Mesothelial cell of epicardium (in vitro differentiated cells): ENCODE measurements around the gene NDC80. TPM values are rescaled to one million over a fixed set of nuclear protein-coding genes. Genes with fewer than 3 reads are reported as not detected.

Experiments used
- DNase-seq, 2 experiments: peaks; one replicate each; pipeline ENCODE4 v3.0.0; 2021; ENCODE audit warnings: low spot score in 2 of 2; ENCODE audit not compliant: unreplicated experiment in 2 of 2
- H3K27ac Mint-ChIP-seq: 2 replicates; pipeline ENCODE4 v1.8.0; 2021; ENCODE audit warnings: mixed read lengths
- H3K27me3 Mint-ChIP-seq: 2 replicates; pipeline ENCODE4 v1.8.0; 2021; ENCODE audit warnings: low read depth, mixed read lengths
- H3K36me3 Mint-ChIP-seq: 2 replicates; pipeline ENCODE4 v1.8.0; 2021; ENCODE audit warnings: mixed read lengths
- H3K4me1 Mint-ChIP-seq: 2 replicates; pipeline ENCODE4 v1.8.0; 2021; ENCODE audit warnings: mixed read lengths
- H3K4me3 Mint-ChIP-seq: 2 replicates; pipeline ENCODE4 v1.8.0; 2021; ENCODE audit warnings: mild to moderate bottlenecking, moderate library complexity, mixed read lengths
- H3K9me3 Mint-ChIP-seq: 2 replicates; pipeline ENCODE4 v1.8.0; 2021; ENCODE audit warnings: mixed read lengths
- total RNA-seq: library from RNA; stranded (reverse); gene quantifications from 3 replicates; pipeline ENCODE4 v1.2.1, GENCODE V29; 2021
- TF ChIP-seq, protein P1 (sequence below): fragments of 200-600 bp; sonication (generic); IDR thresholded peaks from one replicate; pipeline ENCODE4 v1.5.0; 2021; ENCODE audit warnings: antibody characterized with exemption; ENCODE audit not compliant: unreplicated experiment

The NDC80 gene
- total RNA-seq, 1 donor from 2014 or later, result 13.4 TPM

DNA sequence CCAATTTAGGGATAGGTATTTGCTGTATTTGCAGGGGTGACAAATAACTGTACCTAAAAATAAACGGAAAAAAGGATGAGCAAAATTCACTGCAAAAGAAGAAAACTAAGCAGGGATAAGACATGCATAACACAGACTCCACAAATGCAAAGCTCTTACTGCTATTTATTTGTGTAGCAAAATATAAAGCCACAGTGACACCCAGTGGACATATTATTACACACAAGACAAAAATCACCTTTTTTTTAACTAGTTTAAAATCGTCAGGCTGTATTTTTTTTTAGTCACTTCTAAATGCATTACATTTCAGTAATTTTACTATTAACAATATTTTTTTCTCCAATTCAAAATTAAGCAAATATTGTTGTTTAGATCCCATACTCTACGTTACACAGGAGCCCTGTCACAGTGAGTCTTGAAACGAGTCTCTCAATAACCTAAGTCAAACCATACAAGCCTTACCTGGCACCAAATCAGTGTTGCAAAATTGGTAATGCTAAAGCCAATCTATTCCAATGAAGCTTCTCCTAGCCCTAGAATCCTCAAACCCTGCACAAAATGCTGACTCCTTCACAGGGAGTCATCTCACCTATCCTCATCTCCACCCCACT is 23.8 kb upstream of the NDC80 start:
- Mint-ChIP-seq H3K27ac (no peak overlapping the region), H3K4me3 (no peak overlapping the region), H3K36me3 (peaks cover 8% of the 10 kb centered on the region), H3K27me3 (no peaks in the 10 kb centered on the region), H3K9me3 (no peaks in the 10 kb centered on the region), H3K4me1 (no peaks in the 10 kb centered on the region)
- TF ChIP-seq, protein P1, sequence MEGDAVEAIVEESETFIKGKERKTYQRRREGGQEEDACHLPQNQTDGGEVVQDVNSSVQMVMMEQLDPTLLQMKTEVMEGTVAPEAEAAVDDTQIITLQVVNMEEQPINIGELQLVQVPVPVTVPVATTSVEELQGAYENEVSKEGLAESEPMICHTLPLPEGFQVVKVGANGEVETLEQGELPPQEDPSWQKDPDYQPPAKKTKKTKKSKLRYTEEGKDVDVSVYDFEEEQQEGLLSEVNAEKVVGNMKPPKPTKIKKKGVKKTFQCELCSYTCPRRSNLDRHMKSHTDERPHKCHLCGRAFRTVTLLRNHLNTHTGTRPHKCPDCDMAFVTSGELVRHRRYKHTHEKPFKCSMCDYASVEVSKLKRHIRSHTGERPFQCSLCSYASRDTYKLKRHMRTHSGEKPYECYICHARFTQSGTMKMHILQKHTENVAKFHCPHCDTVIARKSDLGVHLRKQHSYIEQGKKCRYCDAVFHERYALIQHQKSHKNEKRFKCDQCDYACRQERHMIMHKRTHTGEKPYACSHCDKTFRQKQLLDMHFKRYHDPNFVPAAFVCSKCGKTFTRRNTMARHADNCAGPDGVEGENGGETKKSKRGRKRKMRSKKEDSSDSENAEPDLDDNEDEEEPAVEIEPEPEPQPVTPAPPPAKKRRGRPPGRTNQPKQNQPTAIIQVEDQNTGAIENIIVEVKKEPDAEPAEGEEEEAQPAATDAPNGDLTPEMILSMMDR, result peak; percentile 71
- no peak for DNase-seq

DNA sequence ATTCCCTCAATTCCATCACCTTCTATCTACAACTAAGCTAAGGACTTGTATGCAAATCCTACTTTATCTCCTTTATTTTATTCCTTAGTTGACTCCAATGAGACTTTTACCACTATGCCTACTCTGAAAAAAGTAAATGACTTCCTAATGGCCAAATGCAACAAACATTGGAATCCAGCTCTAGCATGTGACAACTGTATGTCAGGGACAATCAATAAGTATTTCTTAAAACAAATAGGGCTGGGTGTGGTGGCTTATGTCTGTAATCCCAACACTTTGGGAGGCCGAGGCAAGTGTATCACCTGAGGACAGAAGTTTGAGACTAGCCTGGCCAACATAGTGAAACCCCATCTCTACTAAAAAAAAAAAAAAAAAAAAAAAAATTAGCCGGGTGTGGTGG is 21.9 kb upstream of the NDC80 start:
- Mint-ChIP-seq H3K27ac (no peak overlapping the region), H3K4me1 (no peaks in the 10 kb centered on the region), H3K27me3 (no peaks in the 10 kb centered on the region), H3K4me3 (no peak overlapping the region), H3K36me3 (peaks cover 8% of the 10 kb centered on the region), H3K9me3 (no peaks in the 10 kb centered on the region)
- no peak for DNase-seq
- TF ChIP-seq, protein P1, result no peak

DNA sequence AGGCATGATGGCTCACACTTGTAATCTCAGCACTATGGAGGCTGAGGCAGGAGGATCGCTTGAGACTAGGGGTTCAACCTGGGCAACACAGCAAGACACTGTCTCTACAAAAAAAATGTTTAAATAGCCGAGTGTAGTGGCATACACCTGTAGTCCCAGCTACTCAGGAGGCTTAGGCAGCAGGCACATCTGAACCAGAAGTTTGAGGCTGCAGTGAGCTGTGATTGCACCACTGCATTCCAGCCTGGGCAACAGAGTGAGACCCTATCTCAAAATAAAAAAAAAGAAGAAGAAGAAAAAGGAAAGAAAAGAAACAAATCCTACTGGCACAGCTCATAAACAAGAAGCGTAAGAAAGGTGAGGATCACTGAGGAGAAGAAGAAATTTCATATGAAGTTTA is 19.9 kb upstream of the NDC80 start:
- no peak for DNase-seq
- peaks cover 8% of the 10 kb centered on the region for H3K36me3 Mint-ChIP-seq
- TF ChIP-seq, protein P1, result no peak
- H3K27ac Mint-ChIP-seq, result no peak overlapping the region
- no peak overlapping the region for H3K4me3 Mint-ChIP-seq
- H3K9me3 Mint-ChIP-seq, result no peaks in the 10 kb centered on the region
- H3K27me3 Mint-ChIP-seq, result no peaks in the 10 kb centered on the region
- H3K4me1 Mint-ChIP-seq, result no peaks in the 10 kb centered on the region

DNA sequence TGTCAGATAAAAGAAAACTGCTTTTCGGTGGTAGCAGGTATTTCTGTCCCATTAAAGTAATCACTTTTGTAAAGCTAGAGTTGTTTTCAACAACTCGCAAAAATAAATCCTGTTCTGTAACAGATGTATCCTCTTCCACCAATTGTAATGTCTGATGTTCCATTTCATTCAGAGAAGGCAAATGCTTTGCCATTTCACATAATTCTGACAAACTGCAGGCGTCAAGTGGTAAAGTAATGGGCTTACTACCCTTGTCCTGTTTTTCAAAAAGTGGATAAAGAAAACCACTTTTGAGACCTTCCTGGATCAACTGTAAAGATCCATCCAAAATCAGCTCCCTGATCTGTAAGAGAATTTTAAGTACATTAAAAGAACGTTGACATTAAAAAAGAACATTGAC is 16.7 kb upstream of the NDC80 start:
- DNase-seq, result no peak
- H3K27ac Mint-ChIP-seq, result no peak overlapping the region
- no peaks in the 10 kb centered on the region for H3K4me1 Mint-ChIP-seq
- H3K9me3 Mint-ChIP-seq, result no peaks in the 10 kb centered on the region
- peaks cover 7% of the 10 kb centered on the region for H3K36me3 Mint-ChIP-seq
- H3K27me3 Mint-ChIP-seq, result no peaks in the 10 kb centered on the region
- no peak overlapping the region for H3K4me3 Mint-ChIP-seq
- TF ChIP-seq, protein P1, result no peak

DNA sequence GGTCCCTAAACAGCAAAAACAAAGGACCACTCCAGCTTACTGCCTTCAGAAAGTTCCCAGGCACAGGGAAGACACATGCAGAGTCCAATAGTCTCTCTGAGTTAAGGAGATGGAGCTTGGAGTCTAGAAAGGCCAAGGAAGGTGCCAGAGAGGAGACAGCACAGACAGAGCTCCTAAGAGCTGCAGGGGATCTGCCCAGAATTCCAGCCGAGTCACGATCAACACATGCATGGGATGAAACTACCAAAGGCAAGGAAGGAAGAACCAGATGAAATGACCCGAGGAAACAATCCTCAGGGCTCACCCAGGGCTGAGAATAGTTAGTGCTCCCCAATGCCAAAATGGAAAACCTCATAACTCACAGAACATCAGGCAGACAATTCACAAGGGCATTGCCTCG is 15.5 kb upstream of the NDC80 start:
- Mint-ChIP-seq H3K27ac (no peak overlapping the region), H3K4me3 (no peak overlapping the region)

More for the DNA sequence above, 15.5 kb upstream of the NDC80 start:
- H3K27me3 Mint-ChIP-seq, result no peaks in the 10 kb centered on the region
- no peaks in the 10 kb centered on the region for H3K4me1 Mint-ChIP-seq
- peaks cover 3% of the 10 kb centered on the region for H3K36me3 Mint-ChIP-seq
- TF ChIP-seq, protein P1, result no peak
- DNase-seq, result no peak
- no peaks in the 10 kb centered on the region for H3K9me3 Mint-ChIP-seq
